HG02973 (cell line): ENCODE measurements around the gene RLN3.

Experiments
- ATAC-seq: cut with Tn5 transposase; IDR thresholded peaks from one replicate; pipeline ENCODE4 v1.9.1; 2021; ENCODE audit warnings: moderate library complexity; ENCODE audit not compliant: unreplicated experiment

RLN3 gene

GRCh38 chr19:14073261-14073924, 45.4 kb downstream of the RLN3 start:
- ATAC-seq = peak; percentile 44

- ATAC-seq = no peak
Observed at GRCh38 chr19:14073925-14074838, 46.2 kb downstream of the RLN3 start.

GRCh38 chr19:14078411-14078810, 50.5 kb downstream of the RLN3 start:
- no peak for ATAC-seq
